Liver (tissue), 9 donors: ENCODE measurements around the gene PKD1L1. TPM values are rescaled to one million over a fixed set of nuclear protein-coding genes. Genes with fewer than 3 reads are reported as not detected.

Experiments used
- DNase-seq: peaks from one replicate; pipeline ENCODE4 v3.0.0-alpha.2; 2017; ENCODE audit warnings: low spot score
- H3K27ac ChIP-seq, 2 donors: one replicate each; pipeline ENCODE4 v1.7.0; 2013; ENCODE audit warnings: inconsistent platforms in 2 of 2, low read length in 2 of 2, control low read depth in 1 of 2, low read depth in 1 of 2, mild to moderate bottlenecking in 1 of 2
- H3K27me3 ChIP-seq, 4 donors: one replicate each; pipeline versions ENCODE4 v1.6.1 to v1.7.0; 2013; ENCODE audit warnings: low read length in 3 of 4, inconsistent platforms in 1 of 4, mild to moderate bottlenecking in 1 of 4, moderate library complexity in 1 of 4; ENCODE audit not compliant: control insufficient read depth in 4 of 4, insufficient read depth in 4 of 4
- H3K36me3 ChIP-seq, 4 donors: one replicate each; pipeline versions ENCODE4 v1.6.1 to v1.7.0; 2013; ENCODE audit warnings: low read length in 3 of 4, mild to moderate bottlenecking in 3 of 4, low read depth in 1 of 4, moderate library complexity in 1 of 4; ENCODE audit not compliant: control insufficient read depth in 4 of 4, insufficient read depth in 3 of 4
- H3K4me1 ChIP-seq, 4 donors: one replicate each; pipeline versions ENCODE4 v1.6.1 to v1.7.0; 2013; ENCODE audit warnings: low read length in 3 of 4, mild to moderate bottlenecking in 3 of 4, moderate library complexity in 1 of 4; ENCODE audit not compliant: control insufficient read depth in 4 of 4, insufficient read depth in 4 of 4
- H3K4me3 ChIP-seq, 3 donors: one replicate each; pipeline versions ENCODE4 v1.6.1 to v1.7.0; 2013; ENCODE audit warnings: low read length in 3 of 3, control low read depth in 1 of 3, low read depth in 1 of 3, mild to moderate bottlenecking in 1 of 3
- H3K9ac ChIP-seq, 2 donors: one replicate each; pipeline ENCODE4 v1.7.0; 2013; ENCODE audit warnings: low read length in 2 of 2, mild to moderate bottlenecking in 2 of 2, moderate library complexity in 2 of 2, control low read depth in 1 of 2, low read depth in 1 of 2
- H3K9me3 ChIP-seq, 4 donors: one replicate each; pipeline versions ENCODE4 v1.6.1 to v1.7.0; 2013; ENCODE audit warnings: low read length in 3 of 4; ENCODE audit not compliant: control insufficient read depth in 4 of 4
- CTCF ChIP-seq: fragments of 150-350 bp; IDR thresholded peaks from 2 replicates; pipeline ENCODE4 v1.5.1; 2017; ENCODE audit warnings: improper control_type of control experiment, low read depth, low read length; ENCODE audit not compliant: missing input control
- EGR1 ChIP-seq, 2 donors: IDR thresholded peaks; 2 replicates each; pipeline ENCODE4 v1.6.1; 2016 to 2018; ENCODE audit warnings: antibody characterized with exemption in 2 of 2, low read depth in 2 of 2
- FOXA1 ChIP-seq: IDR thresholded peaks from 2 replicates; pipeline ENCODE4 v1.6.1; 2016; ENCODE audit warnings: antibody characterized with exemption
- FOXA2 ChIP-seq: IDR thresholded peaks from 2 replicates; pipeline ENCODE4 v1.6.1; 2016; ENCODE audit warnings: antibody characterized with exemption
- GABPA ChIP-seq, 2 donors: IDR thresholded peaks in 1 of 2; conservative IDR thresholded peaks in 1 of 2; 2 replicates each; pipeline ENCODE4 v1.6.1; 2016; ENCODE audit warnings: antibody characterized with exemption in 2 of 2, mild to moderate bottlenecking in 1 of 2, moderate library complexity in 1 of 2
- HNF4A ChIP-seq, 2 donors: conservative IDR thresholded peaks; 2 replicates each; pipeline ENCODE4 v1.6.1; 2016; ENCODE audit warnings: antibody characterized with exemption in 2 of 2, mild to moderate bottlenecking in 2 of 2
- HNF4G ChIP-seq: IDR thresholded peaks from 2 replicates; pipeline ENCODE4 v1.6.1; 2016; ENCODE audit warnings: antibody characterized with exemption
- JUND ChIP-seq, 2 donors: IDR thresholded peaks; 2 replicates each; pipeline ENCODE4 v1.6.1; 2016; ENCODE audit warnings: antibody characterized with exemption in 2 of 2
- MAX ChIP-seq: IDR thresholded peaks from 2 replicates; pipeline ENCODE4 v1.6.1; 2016; ENCODE audit warnings: antibody characterized with exemption
- NR2F2 ChIP-seq: IDR thresholded peaks from 2 replicates; pipeline ENCODE4 v1.6.1; 2016; ENCODE audit warnings: antibody characterized with exemption
- RAD21 ChIP-seq, 2 donors: IDR thresholded peaks; 2 replicates each; pipeline ENCODE4 v1.6.1; 2016; ENCODE audit warnings: antibody characterized with exemption in 2 of 2, mild to moderate bottlenecking in 2 of 2
- REST ChIP-seq: IDR thresholded peaks from 2 replicates; pipeline ENCODE4 v1.6.1; 2016; ENCODE audit warnings: antibody characterized with exemption, mild to moderate bottlenecking
- RXRA ChIP-seq, 2 donors: IDR thresholded peaks; 2 replicates each; pipeline ENCODE4 v1.6.1; 2017 to 2018; ENCODE audit warnings: antibody characterized with exemption in 2 of 2, mild to moderate bottlenecking in 1 of 2
- SP1 ChIP-seq: IDR thresholded peaks from 2 replicates; pipeline ENCODE4 v1.6.1; 2018; ENCODE audit warnings: antibody characterized with exemption, mild to moderate bottlenecking
- TAF1 ChIP-seq: conservative IDR thresholded peaks from 2 replicates; pipeline ENCODE4 v1.6.1; 2016; ENCODE audit warnings: antibody characterized with exemption, mild to moderate bottlenecking
- YY1 ChIP-seq: IDR thresholded peaks from 2 replicates; pipeline ENCODE4 v1.6.1; 2016; ENCODE audit warnings: antibody characterized with exemption, mild to moderate bottlenecking
- ZBTB33 ChIP-seq: IDR thresholded peaks from 2 replicates; pipeline ENCODE4 v1.6.1; 2016; ENCODE audit warnings: antibody characterized with exemption
- WGBS: extraction: QIAGEN DNeasy Blood & Tissue Kit; methylation state at CpG from one replicate; pipeline ENCODE4 v1.1.7; 2013; 5-methylcytosine and 5-hydroxymethylcytosine counted together
- polyA plus RNA-seq, 2 donors: library from polyadenylated mRNA; stranded (reverse) in 1 of 2; unstranded in 1 of 2; fragments of 200-250 nt in 1 of 2; fragments of >200 nt in 1 of 2; fragmentation: Nextera tagmentation in 1 of 2; extraction: Ambion mirVana in 1 of 2; gene quantifications; one replicate each; pipeline versions ENCODE4 v1.2.1 to v1.2.3, GENCODE V29; 2013 to 2015
- total RNA-seq, 2 donors: library from RNA; depleted of rRNA; stranded (reverse); fragments of >200 nt; gene quantifications; one replicate each; pipeline ENCODE4 v1.2.3, GENCODE V29; 2014
- donor health status: healthy.
- donor health status: healthy.
- donor health status: healthy.
- donor health status: healthy.
- donor health status: healthy.

PKD1L1 gene
- total and polyA plus RNA-seq, 4 donors: 0.08 to 0.25 (median 0.11) TPM

GRCh38 chr7:47882635-47883034 lies 65.6 kb downstream of the PKD1L1 start:
- Histone ChIP-seq H3K27ac (no peak overlapping the region), H3K36me3 (peaks cover 0 to 5% (median 0%) of the 10 kb centered on the region in 4 donors), H3K27me3 (no peaks in the 10 kb centered on the region), H3K9me3 (no peaks in the 10 kb centered on the region), H3K4me1 (no peaks in the 10 kb centered on the region), H3K9ac (no peak overlapping the region), H3K4me3 (no peak overlapping the region)
- DNase-seq: no peak
- TF ChIP-seq JUND (IDR thresholded peaks at IDR 0.05) (no peak), CTCF (no peak), NR2F2 (no peak), MAX (no peak), REST (no peak), FOXA2 (no peak), HNF4A (conservative IDR thresholded peaks at IDR 0.05) (no peak), FOXA1 (no peak), RAD21 (IDR thresholded peaks at IDR 0.05) (no peak), SP1 (no peak), GABPA (IDR thresholded peaks at IDR 0.05 in 1 of 2, conservative IDR thresholded peaks at IDR 0.05 in 1 of 2) (no peak), TAF1 (no peak), EGR1 (IDR thresholded peaks at IDR 0.05; ENCODE audit: low read depth in 2 of 2) (no peak), YY1 (no peak), RXRA (IDR thresholded peaks at IDR 0.05) (no peak), ZBTB33 (no peak), HNF4G (no peak)
- 80% methylated on average over 3 of the region's 3 CpGs for WGBS

GRCh38 chr7:47881256-47881655 lies 67.0 kb downstream of the PKD1L1 start:
- TF ChIP-seq JUND (IDR thresholded peaks at IDR 0.05): no peak
- no peak for TF ChIP-seq FOXA1
- TF ChIP-seq TAF1: no peak
- no peak for TF ChIP-seq NR2F2
- TF ChIP-seq SP1: no peak
- TF ChIP-seq MAX: no peak
- no peak for TF ChIP-seq HNF4G
- TF ChIP-seq CTCF: no peak
- no peak for TF ChIP-seq HNF4A (conservative IDR thresholded peaks at IDR 0.05)
- TF ChIP-seq EGR1 (IDR thresholded peaks at IDR 0.05; ENCODE audit: low read depth in 2 of 2): no peak
- TF ChIP-seq RXRA (IDR thresholded peaks at IDR 0.05): no peak
- TF ChIP-seq REST: no peak
- WGBS: 94% methylated on average over 4 of the region's 4 CpGs
- Histone ChIP-seq H3K9me3 (no peaks in the 10 kb centered on the region), H3K4me3 (no peak overlapping the region), H3K27ac (no peak overlapping the region), H3K36me3 (peaks cover 0 to 5% (median 0%) of the 10 kb centered on the region in 4 donors), H3K9ac (no peak overlapping the region), H3K4me1 (no peaks in the 10 kb centered on the region), H3K27me3 (no peaks in the 10 kb centered on the region)
- DNase-seq: no peak
